Liver (tissue), 9 donors: ENCODE results near the gene PLAC1. TPM values are rescaled to one million over a fixed set of nuclear protein-coding genes. Genes with fewer than 3 reads are reported as not detected.

Source experiments
- DNase-seq: peaks from one replicate; pipeline ENCODE4 v3.0.0-alpha.2; 2017; ENCODE audit warnings: low spot score
- H3K27ac ChIP-seq, 2 donors: one replicate each; pipeline ENCODE4 v1.7.0; 2013; ENCODE audit warnings: inconsistent platforms in 2 of 2, low read length in 2 of 2, control low read depth in 1 of 2, low read depth in 1 of 2, mild to moderate bottlenecking in 1 of 2
- H3K27me3 ChIP-seq, 4 donors: one replicate each; pipeline versions ENCODE4 v1.6.1 to v1.7.0; 2013; ENCODE audit warnings: low read length in 3 of 4, inconsistent platforms in 1 of 4, mild to moderate bottlenecking in 1 of 4, moderate library complexity in 1 of 4; ENCODE audit not compliant: control insufficient read depth in 4 of 4, insufficient read depth in 4 of 4
- H3K36me3 ChIP-seq, 4 donors: one replicate each; pipeline versions ENCODE4 v1.6.1 to v1.7.0; 2013; ENCODE audit warnings: low read length in 3 of 4, mild to moderate bottlenecking in 3 of 4, low read depth in 1 of 4, moderate library complexity in 1 of 4; ENCODE audit not compliant: control insufficient read depth in 4 of 4, insufficient read depth in 3 of 4
- H3K4me1 ChIP-seq, 4 donors: one replicate each; pipeline versions ENCODE4 v1.6.1 to v1.7.0; 2013; ENCODE audit warnings: low read length in 3 of 4, mild to moderate bottlenecking in 3 of 4, moderate library complexity in 1 of 4; ENCODE audit not compliant: control insufficient read depth in 4 of 4, insufficient read depth in 4 of 4
- H3K4me3 ChIP-seq, 3 donors: one replicate each; pipeline versions ENCODE4 v1.6.1 to v1.7.0; 2013; ENCODE audit warnings: low read length in 3 of 3, control low read depth in 1 of 3, low read depth in 1 of 3, mild to moderate bottlenecking in 1 of 3
- H3K9ac ChIP-seq, 2 donors: one replicate each; pipeline ENCODE4 v1.7.0; 2013; ENCODE audit warnings: low read length in 2 of 2, mild to moderate bottlenecking in 2 of 2, moderate library complexity in 2 of 2, control low read depth in 1 of 2, low read depth in 1 of 2
- H3K9me3 ChIP-seq, 4 donors: one replicate each; pipeline versions ENCODE4 v1.6.1 to v1.7.0; 2013; ENCODE audit warnings: low read length in 3 of 4; ENCODE audit not compliant: control insufficient read depth in 4 of 4
- ATF3 ChIP-seq: IDR thresholded peaks from 2 replicates; pipeline ENCODE4 v1.6.1; 2016; ENCODE audit warnings: antibody characterized with exemption
- CTCF ChIP-seq: fragments of 150-350 bp; IDR thresholded peaks from 2 replicates; pipeline ENCODE4 v1.5.1; 2017; ENCODE audit warnings: improper control_type of control experiment, low read depth, low read length; ENCODE audit not compliant: missing input control
- EGR1 ChIP-seq, 2 donors: IDR thresholded peaks; 2 replicates each; pipeline ENCODE4 v1.6.1; 2016 to 2018; ENCODE audit warnings: antibody characterized with exemption in 2 of 2, low read depth in 2 of 2
- FOXA1 ChIP-seq: IDR thresholded peaks from 2 replicates; pipeline ENCODE4 v1.6.1; 2016; ENCODE audit warnings: antibody characterized with exemption
- GABPA ChIP-seq, 2 donors: IDR thresholded peaks in 1 of 2; conservative IDR thresholded peaks in 1 of 2; 2 replicates each; pipeline ENCODE4 v1.6.1; 2016; ENCODE audit warnings: antibody characterized with exemption in 2 of 2, mild to moderate bottlenecking in 1 of 2, moderate library complexity in 1 of 2
- HNF4A ChIP-seq, 2 donors: conservative IDR thresholded peaks; 2 replicates each; pipeline ENCODE4 v1.6.1; 2016; ENCODE audit warnings: antibody characterized with exemption in 2 of 2, mild to moderate bottlenecking in 2 of 2
- HNF4G ChIP-seq: IDR thresholded peaks from 2 replicates; pipeline ENCODE4 v1.6.1; 2016; ENCODE audit warnings: antibody characterized with exemption
- JUND ChIP-seq, 2 donors: IDR thresholded peaks; 2 replicates each; pipeline ENCODE4 v1.6.1; 2016; ENCODE audit warnings: antibody characterized with exemption in 2 of 2
- NR2F2 ChIP-seq: IDR thresholded peaks from 2 replicates; pipeline ENCODE4 v1.6.1; 2016; ENCODE audit warnings: antibody characterized with exemption
- RAD21 ChIP-seq, 2 donors: IDR thresholded peaks; 2 replicates each; pipeline ENCODE4 v1.6.1; 2016; ENCODE audit warnings: antibody characterized with exemption in 2 of 2, mild to moderate bottlenecking in 2 of 2
- RXRA ChIP-seq, 2 donors: IDR thresholded peaks; 2 replicates each; pipeline ENCODE4 v1.6.1; 2017 to 2018; ENCODE audit warnings: antibody characterized with exemption in 2 of 2, mild to moderate bottlenecking in 1 of 2
- SP1 ChIP-seq: IDR thresholded peaks from 2 replicates; pipeline ENCODE4 v1.6.1; 2018; ENCODE audit warnings: antibody characterized with exemption, mild to moderate bottlenecking
- TAF1 ChIP-seq: conservative IDR thresholded peaks from 2 replicates; pipeline ENCODE4 v1.6.1; 2016; ENCODE audit warnings: antibody characterized with exemption, mild to moderate bottlenecking
- YY1 ChIP-seq: IDR thresholded peaks from 2 replicates; pipeline ENCODE4 v1.6.1; 2016; ENCODE audit warnings: antibody characterized with exemption, mild to moderate bottlenecking
- ZBTB33 ChIP-seq: IDR thresholded peaks from 2 replicates; pipeline ENCODE4 v1.6.1; 2016; ENCODE audit warnings: antibody characterized with exemption
- WGBS: extraction: QIAGEN DNeasy Blood & Tissue Kit; methylation state at CpG from one replicate; pipeline ENCODE4 v1.1.7; 2013; 5-methylcytosine and 5-hydroxymethylcytosine counted together
- polyA plus RNA-seq, 2 donors: library from polyadenylated mRNA; stranded (reverse) in 1 of 2; unstranded in 1 of 2; fragments of 200-250 nt in 1 of 2; fragments of >200 nt in 1 of 2; fragmentation: Nextera tagmentation in 1 of 2; extraction: Ambion mirVana in 1 of 2; gene quantifications; one replicate each; pipeline versions ENCODE4 v1.2.1 to v1.2.3, GENCODE V29; 2013 to 2015
- total RNA-seq, 2 donors: library from RNA; depleted of rRNA; stranded (reverse); fragments of >200 nt; gene quantifications; one replicate each; pipeline ENCODE4 v1.2.3, GENCODE V29; 2014
- donor health status: healthy.
- donor health status: healthy.
- donor health status: healthy.
- donor health status: healthy.
- donor health status: healthy.

The PLAC1 gene
- total and polyA plus RNA-seq, 4 donors: not detected

GRCh38 chrX:134626434-134626833 is 31.8 kb downstream of the PLAC1 start:
- TF ChIP-seq HNF4G (no peak), NR2F2 (no peak)
- Histone ChIP-seq H3K9me3 (no peaks in the 10 kb centered on the region), H3K4me3 (no peak overlapping the region), H3K9ac (no peak overlapping the region), H3K36me3 (no peaks in the 10 kb centered on the region), H3K27me3 (no peaks in the 10 kb centered on the region), H3K27ac (no peak overlapping the region), H3K4me1 (peaks cover 0 to 2% (median 0%) of the 10 kb centered on the region in 4 donors)
- DNase-seq: no peak

GRCh38 chrX:134625315-134625718 is 33.0 kb downstream of the PLAC1 start:
- peaks cover 0 to 2% (median 0%) of the 10 kb centered on the region in 4 donors for H3K4me1 ChIP-seq
- H3K27ac ChIP-seq: no peak overlapping the region
- DNase-seq: no peak
- no peaks in the 10 kb centered on the region for H3K27me3 ChIP-seq
- WGBS: 69% methylated on average over 3 of the region's 3 CpGs
- no peaks in the 10 kb centered on the region for H3K9me3 ChIP-seq
- TF ChIP-seq CTCF (no peak), GABPA (IDR thresholded peaks at IDR 0.05 in 1 of 2, conservative IDR thresholded peaks at IDR 0.05 in 1 of 2) (no peak), RXRA (IDR thresholded peaks at IDR 0.05) (no peak), RAD21 (IDR thresholded peaks at IDR 0.05) (no peak), EGR1 (IDR thresholded peaks at IDR 0.05; ENCODE audit: low read depth in 2 of 2) (no peak)
- H3K9ac ChIP-seq: no peak overlapping the region
- H3K36me3 ChIP-seq: no peaks in the 10 kb centered on the region
- no peak overlapping the region for H3K4me3 ChIP-seq

- no peaks in the 10 kb centered on the region for H3K9me3 ChIP-seq
- 70% methylated on average over 3 of the region's 3 CpGs for WGBS
- H3K4me1 ChIP-seq: peaks cover 0 to 2% (median 0%) of the 10 kb centered on the region in 4 donors
- no peak overlapping the region for H3K4me3 ChIP-seq
- no peak overlapping the region for H3K9ac ChIP-seq
- TF ChIP-seq RXRA (IDR thresholded peaks at IDR 0.05) (no peak), YY1 (no peak), RAD21 (IDR thresholded peaks at IDR 0.05) (no peak), TAF1 (no peak), GABPA (IDR thresholded peaks at IDR 0.05 in 1 of 2, conservative IDR thresholded peaks at IDR 0.05 in 1 of 2) (no peak), SP1 (no peak), FOXA1 (no peak), ATF3 (no peak), ZBTB33 (no peak), JUND (IDR thresholded peaks at IDR 0.05) (no peak), EGR1 (IDR thresholded peaks at IDR 0.05; ENCODE audit: low read depth in 2 of 2) (no peak), HNF4A (conservative IDR thresholded peaks at IDR 0.05) (no peak)
- H3K27me3 ChIP-seq: no peaks in the 10 kb centered on the region
- H3K27ac ChIP-seq: no peak overlapping the region
- H3K36me3 ChIP-seq: no peaks in the 10 kb centered on the region
- no peak for DNase-seq
These were observed 34.2 kb downstream of the PLAC1 start for GRCh38 chrX:134624046-134624430.
